Breast epithelium (tissue), 3 donors: ENCODE measurements around the gene NFKBIA.

ENCODE experiments used
- POLR2A ChIP-seq: fragments of 450-650 bp; IDR thresholded peaks from one replicate; pipeline ENCODE4 v1.6.1; 2016; ENCODE audit warnings: antibody characterized with exemption, mild to moderate bottlenecking, moderate library complexity
- POLR2AphosphoS5 ChIP-seq, 3 donors: sonication (generic); formaldehyde crosslinking; IDR thresholded peaks; one replicate each; pipeline ENCODE4 v1.6.1; 2017; ENCODE audit warnings: antibody characterized with exemption in 3 of 3

DNA sequence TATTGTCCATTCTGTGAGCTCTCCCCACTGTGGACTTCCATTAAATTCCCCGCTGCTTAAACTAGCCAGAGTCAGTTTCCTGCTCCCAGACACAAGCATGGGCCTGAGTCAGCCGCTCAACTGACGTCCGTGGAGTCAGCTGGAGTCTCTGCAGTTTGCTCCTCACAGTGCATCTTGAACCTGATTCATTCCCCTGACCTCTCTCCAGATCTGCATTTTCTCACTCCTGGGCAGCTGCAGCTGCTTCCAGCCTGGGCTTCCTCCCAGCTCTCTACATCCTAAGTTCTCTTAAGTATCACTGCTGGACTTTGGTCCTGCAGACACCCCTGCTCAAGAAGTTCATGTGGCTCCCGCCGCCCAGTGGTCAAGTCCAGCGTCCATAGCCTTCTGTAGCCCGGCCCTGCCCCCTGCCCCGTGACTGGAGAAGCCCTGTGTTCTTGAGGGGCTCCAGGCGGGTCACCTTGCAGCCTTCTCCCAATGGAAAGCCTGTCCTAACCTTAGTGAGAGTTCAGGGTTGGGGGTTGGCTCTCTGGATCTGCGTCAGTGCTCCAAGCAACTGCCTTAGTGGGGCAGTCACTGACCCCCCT, 20.0 kb downstream of the NFKBIA start:
- TF ChIP-seq POLR2AphosphoS5 (IDR thresholded peaks at IDR 0.05) (no peak), POLR2A (no peak)
